Islet of Langerhans (tissue), 1 donor: ENCODE results near the gene HSPA2.
A peak's percentile ranks its signal among the peaks of the same experiment; 100 is the strongest.
"Not testable (repeated sequence)": the region's sequence is repeated elsewhere in the genome, so short reads cannot be mapped to it uniquely, and the experiment has no call there.

Experiments
- FAIRE-seq: peaks from one replicate; lab custom pipeline; 2011; peaks lifted over from hg19 to GRCh38; lab: Jason Lieb, UNC

The HSPA2 gene

GRCh38 chr14:64515053-64515452, 25.5 kb upstream of the HSPA2 start:
- FAIRE-seq = no peak

- FAIRE-seq = no peak
Measured at GRCh38 chr14:64516969-64517368, 23.6 kb upstream of the HSPA2 start.

- not testable (repeated sequence) for FAIRE-seq
Measured at GRCh38 chr14:64517667-64518066, 22.9 kb upstream of the HSPA2 start.

- no peak for FAIRE-seq
Measured at GRCh38 chr14:64518229-64518628, 22.3 kb upstream of the HSPA2 start.

GRCh38 chr14:64520699-64521098, 19.8 kb upstream of the HSPA2 start:
- no peak for FAIRE-seq

GRCh38 chr14:64522591-64523355, 17.8 kb upstream of the HSPA2 start:
- no peak for FAIRE-seq

- no peak for FAIRE-seq
Measured at GRCh38 chr14:64525354-64525753, 15.2 kb upstream of the HSPA2 start.

GRCh38 chr14:64531567-64531966, 9.0 kb upstream of the HSPA2 start:
- no peak for FAIRE-seq

- no peak for FAIRE-seq
Measured at GRCh38 chr14:64536488-64537245, 3.9 kb upstream of the HSPA2 start.

- no peak for FAIRE-seq
Measured at GRCh38 chr14:64541261-64541971, 875 bp downstream of the HSPA2 start.

GRCh38 chr14:64541972-64542835, 1.7 kb downstream of the HSPA2 start:
- FAIRE-seq = no peak

- FAIRE-seq = no peak
Measured at GRCh38 chr14:64542836-64543201, 2.3 kb downstream of the HSPA2 start.

GRCh38 chr14:64544607-64545312, 4.2 kb downstream of the HSPA2 start:
- FAIRE-seq = no peak

GRCh38 chr14:64549016-64549415, 8.5 kb downstream of the HSPA2 start:
- FAIRE-seq = no peak

- FAIRE-seq = no peak
Measured at GRCh38 chr14:64549791-64550620, 9.5 kb downstream of the HSPA2 start, which contains the start of gene PPP1R36. Gene PPP1R36 (plus strand): TSS chr14:64549961. CDS start chr14:64549998, 37 bp downstream.

GRCh38 chr14:64550621-64551333, 10.2 kb downstream of the HSPA2 start:
- peak; percentile 81 for FAIRE-seq

- no peak for FAIRE-seq
Measured at GRCh38 chr14:64554556-64554955, 14.0 kb downstream of the HSPA2 start.

GRCh38 chr14:64556526-64556925, 16.0 kb downstream of the HSPA2 start:
- FAIRE-seq = no peak

GRCh38 chr14:64558216-64558615, 17.7 kb downstream of the HSPA2 start:
- FAIRE-seq = not testable (repeated sequence)

- no peak for FAIRE-seq
Measured at GRCh38 chr14:64561631-64562030, 21.1 kb downstream of the HSPA2 start.
